NCI-H510A (cell line): ENCODE data around the gene NXNL1.
A peak's percentile ranks its signal among the peaks of the same experiment; 100 is the strongest.

Experiments
- DNase-seq: peaks from one replicate; lab custom pipeline; 2025; lab: John Stamatoyannopoulos, UW

Gene NXNL1

DNA sequence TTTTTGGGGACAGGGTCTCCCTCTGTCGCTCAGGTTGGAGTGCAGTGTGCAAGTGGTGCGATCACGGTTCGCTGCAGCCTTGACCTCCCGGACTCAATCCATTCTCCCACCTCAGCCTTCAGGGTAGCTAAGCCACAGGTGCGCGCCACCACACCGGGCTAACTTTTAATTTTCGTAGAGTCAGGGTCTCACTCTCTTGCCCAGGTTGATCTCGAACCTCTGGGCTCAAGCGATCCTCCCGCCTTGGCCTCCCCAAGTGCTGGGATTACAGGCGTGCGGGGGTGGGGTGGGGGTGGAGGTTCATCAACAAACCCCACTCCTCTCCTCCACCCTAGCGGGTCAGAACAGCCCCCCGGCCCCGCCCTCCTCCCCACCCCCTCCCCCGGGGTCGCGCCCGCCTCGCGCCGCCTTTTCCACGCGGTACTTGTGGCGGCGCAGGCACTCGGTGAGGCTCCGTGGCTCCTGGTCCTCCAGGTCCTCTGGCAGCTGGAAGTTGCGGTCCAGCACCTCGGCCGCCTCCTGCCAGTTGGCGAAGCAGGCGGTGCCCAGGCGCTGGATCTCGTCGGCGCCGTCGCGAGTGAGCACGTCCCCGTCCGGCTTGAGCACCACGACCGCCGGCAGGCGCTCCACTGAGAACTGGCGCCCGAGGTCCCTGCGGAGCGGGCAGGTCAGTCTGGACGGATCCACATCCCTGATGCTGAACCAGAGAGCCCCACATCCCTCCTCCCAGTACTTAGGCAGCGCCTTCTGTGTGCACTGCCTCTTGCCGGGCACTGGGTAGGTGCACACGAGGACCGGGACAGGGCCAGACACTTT lies 5.2 kb downstream of the NXNL1 start:
- no peak for DNase-seq

DNA sequence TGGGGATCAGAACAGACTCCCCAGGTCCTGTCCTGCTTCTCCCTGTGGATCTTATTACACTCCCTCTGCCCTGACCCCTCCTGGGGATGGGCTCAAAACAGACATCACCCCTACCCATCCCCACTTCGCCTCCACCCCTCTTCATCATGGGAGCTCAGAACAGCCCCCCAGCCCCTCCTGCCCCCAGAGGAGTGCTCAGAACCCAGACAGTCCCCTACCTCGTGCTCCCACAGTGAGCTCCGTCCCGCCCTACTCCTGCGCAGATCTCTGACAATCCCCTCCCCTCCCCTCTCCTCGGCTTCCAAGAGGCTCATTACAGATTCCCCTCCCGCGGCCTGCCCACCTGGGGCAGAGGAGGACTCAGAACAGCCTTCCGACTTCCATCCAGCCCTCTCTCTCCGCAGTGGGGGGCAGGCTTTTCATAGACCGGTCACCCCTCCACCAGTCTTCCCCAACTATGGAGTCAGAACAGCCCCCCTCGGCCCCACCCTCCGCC lies 6.1 kb downstream of the NXNL1 start:
- DNase-seq, result no peak

DNA sequence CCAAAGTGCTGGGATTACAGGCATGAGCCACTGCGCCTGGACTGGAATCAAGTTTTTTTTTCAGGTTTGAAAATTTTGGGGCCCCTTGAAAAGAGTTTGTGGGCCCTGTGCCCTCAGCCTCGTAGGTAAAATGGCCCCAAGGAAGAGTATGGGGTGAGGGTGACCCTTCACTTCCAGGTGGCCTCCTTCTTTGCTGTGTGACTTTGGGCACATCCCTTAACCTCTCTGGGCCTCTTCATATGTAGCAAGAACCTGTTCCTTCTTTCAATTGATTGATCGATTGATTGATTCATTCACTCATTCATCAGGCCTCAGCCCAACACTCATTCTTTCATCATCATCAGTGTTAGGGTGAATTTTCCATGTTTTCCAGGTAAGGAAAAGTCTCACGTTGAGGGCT lies 8.9 kb downstream of the NXNL1 start:
- no peak for DNase-seq

DNA sequence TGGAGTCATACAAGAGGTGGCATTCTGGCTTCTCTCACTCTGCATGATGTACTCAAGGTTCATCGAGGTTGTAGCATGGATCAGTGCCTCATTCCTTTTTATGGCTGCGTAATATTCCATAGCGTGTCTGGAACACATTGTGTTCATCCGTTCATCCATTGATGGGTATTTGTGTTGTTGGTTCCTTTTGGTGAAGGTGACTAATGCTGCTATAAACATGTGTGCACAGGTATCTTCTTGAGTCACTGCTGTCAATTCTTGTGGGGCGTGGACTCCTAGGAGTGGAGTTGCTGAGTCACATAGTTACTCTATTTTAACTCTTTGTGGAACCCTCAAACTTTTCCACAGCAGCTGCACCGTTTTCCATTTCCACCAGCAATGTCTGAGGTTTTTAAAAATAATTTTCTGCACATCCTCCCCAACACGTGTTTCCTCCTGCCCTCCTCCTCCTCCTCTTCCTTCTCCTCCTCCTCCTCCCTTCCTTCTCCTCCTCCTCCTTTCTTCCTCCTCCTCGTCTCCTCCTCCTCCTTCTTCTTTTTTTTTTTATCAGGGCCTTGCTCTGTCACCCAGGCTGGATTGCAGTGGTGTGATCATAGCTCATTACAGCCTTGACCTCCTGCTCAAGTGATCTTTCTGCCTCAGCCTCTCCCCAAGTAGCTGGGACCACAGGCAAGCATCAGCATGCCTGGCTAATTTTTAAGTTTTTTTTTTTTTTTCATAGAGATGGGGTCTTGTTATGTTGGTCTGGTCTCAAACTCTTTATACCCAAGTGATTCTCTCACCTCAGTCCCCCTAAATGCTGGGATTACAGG lies 10.3 kb downstream of the NXNL1 start:
- no peak for DNase-seq

DNA sequence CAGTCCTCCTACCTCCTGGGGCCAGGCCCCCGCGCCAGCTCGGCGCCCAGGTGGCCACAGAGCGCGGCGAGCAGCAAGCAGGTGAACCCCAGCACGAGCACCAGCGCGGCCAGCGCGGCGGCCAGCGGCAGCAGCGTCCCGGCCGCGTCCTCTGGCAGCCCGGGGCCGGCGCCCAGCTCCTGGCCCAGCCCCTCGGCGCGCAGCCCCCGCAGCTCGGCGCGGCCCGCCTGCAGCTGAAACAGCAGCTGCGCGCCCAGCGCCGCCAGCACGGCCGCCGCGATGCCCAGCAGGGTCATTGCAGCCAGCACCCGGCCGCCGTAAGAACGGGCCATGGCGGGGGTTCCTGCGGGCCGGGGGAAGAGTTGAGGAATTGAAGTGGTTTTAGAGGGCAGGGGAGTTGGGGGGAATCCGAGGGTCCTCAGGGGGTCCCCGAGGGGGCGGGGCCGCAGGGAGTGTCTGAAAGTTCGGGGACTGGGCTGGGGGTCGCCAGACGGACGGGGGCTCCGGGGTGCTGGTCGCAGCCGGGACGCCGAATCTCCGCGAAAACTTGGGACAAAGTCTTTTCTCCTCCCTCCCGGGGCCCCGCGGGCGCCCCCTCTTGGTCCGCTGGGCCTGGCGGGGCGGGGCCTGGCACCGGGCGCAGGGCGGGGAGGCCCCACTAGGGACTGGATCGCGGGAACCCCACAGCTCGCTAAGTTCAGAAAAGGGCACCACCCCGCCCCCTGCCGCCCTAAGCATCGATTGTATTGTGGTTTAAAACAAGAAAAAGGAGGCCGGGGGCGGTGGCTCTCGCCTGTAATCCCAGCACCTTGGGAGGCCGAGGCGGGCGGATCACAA lies 12.4 kb downstream of the NXNL1 start, which contains the start of gene TMEM221:
TMEM221 (minus strand) TSS at position 538 of the 837 bp plus-strand sequence; CDS start at position 332, 206 bp downstream.
- no peak for DNase-seq

DNA sequence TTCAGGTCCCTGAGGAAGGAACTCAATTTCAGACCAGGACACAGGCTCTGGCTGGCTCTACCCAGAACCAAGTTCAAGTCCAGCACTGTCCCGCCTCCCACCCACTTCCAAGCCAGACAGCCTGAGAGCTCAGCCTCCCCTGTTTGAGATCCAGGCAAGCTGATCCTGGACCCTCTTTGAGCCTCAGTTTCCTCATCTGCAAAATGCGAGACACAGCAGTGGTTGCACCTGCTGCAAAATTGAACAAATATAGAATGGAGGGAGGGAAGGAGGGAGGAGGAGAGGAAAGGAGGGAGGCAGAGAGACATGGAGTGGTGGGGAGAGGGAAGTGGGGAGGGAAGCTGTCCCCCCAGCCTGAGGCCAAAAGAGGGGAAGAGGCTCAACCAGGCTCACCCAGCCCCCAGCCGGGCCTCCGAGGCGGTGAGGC lies 13.0 kb downstream of the NXNL1 start:
- no peak for DNase-seq

DNA sequence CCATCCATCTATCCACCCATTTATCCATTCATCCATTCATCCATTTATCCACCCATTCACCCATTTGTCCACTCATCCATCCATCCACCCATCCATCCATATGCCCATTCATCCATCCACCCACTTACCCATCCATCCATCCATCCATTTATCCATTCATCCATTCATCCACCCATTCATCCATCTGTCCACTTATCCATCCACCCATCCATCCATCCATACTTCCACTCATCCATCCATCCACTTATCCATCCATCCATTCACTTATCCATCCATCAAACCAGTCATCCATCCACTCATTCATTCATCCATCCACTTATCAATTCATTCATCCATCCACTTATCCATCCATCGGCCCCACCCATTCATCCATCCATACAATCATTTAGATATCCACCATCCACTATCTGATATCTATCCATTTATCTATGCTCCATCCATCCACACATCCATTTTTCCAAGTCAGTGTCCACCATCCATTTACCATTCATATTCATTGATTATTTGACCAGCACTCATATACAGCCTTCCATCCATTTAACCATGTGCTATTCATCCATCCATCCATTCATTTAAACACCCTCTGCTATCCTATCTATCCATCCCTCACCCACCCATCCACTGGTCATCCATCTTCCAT lies 15.1 kb downstream of the NXNL1 start:
- DNase-seq, result no peak

DNA sequence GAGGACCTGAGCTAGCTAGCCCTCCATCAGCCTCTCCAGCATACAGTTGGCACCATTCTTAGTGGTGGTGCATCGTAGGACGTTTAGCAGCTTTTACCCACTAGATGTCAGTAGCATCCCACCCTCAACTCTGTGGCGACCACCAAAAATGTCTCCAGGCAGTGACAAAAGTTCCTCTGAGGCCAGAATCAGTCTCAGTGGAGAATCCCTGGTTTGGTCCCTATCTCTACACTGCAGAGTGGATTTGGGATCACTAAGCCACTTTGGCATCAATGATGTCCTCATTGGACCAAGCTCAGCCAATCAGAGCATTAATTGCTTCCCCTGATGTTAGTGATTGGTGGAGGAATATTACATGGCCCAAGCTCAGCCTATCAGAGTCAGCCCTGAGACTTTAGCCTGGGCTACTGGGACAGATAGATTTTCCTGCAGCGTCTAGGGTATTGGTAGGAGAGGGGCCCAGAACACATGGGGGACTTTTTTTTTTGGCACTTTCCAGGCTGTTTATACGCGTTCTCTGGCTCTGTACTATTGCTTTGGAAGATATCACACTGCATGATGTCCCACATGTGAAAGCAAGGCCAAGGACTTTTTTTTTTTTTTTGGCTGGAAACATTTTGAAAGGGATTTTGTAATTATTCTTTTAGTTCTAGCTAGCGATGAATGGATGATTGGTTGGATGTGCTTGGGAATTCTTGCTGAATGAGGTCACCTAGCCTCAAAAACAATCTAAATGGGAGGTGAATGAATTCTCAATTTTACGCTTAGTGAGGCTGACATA lies 19.3 kb downstream of the NXNL1 start:
- no peak for DNase-seq

DNA sequence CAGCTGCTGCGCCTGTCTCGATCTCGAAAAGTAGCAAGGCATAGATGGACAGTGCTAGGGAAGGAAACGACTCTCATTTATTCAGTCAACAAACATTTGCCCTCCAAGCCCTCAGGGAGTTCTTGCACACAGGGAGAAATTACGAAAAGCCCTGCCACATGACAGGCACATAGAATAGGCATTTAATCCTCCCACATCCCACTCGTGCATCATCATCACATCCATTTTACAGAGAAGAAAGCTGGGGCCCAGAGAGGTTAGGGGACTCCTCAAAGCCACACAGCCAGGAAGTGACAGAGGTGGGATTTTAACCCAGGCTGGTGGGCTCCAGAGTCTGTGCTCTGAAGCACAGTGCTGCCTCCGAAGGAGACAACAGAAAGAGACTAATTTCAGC lies 23.9 kb downstream of the NXNL1 start:
- no peak for DNase-seq

DNA sequence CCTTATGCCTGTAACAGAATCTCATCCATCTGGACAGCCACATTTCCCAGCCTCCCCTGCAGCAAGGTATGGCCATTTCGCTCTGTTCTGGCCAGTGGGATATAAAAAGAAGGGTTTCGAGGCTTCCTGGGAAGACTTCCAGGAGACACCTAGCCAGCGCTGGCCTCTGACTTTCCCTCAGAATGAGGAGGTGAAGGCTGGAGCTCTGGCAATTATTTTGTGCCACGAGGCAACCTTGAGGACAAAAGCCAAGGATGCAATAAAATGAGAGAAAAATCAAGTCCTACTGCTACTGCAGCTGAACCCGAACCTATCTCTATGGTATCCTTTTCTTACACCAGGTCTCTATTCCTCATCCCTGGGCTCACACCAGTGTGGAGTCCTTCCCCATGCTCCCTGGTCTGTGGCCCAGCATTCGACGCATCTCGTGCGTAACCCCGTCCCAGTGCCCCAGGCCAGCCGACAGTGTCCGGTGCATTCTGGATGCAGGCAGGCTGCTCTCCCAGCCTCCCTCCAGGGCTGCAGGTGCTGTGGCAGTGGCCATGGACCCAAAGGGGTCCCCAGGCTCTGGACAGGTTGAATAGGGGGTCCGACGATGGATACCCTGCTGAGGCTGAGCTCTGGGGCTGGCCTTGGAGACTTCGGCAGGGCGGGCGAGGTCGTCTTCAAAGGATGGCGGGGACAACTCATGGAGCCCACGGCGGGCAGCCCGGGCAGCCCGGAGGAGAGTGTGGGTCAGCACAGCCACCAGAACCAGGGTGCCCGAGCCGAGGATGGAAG lies 24.4 kb downstream of the NXNL1 start:
- DNase-seq, result no peak

DNA sequence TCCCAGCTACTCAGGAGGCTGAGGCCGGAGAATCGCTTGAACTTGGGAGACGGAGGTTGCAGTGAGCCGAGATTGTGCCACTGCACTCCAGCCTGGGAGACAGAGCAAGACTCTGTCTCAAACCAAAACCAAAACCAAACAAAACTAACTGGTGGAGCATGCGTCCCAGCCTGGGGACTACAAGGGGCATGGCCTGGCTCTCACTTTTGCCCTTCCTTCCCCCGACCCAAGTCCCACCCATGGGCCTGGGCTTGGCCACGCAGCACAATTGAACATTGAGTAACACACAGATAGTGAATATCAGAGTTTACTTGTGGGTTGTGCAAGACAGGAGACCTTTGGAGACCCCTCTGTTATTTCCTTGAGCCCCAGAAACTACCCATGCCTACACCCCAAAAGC lies 25.5 kb downstream of the NXNL1 start:
- DNase-seq, result no peak

DNA sequence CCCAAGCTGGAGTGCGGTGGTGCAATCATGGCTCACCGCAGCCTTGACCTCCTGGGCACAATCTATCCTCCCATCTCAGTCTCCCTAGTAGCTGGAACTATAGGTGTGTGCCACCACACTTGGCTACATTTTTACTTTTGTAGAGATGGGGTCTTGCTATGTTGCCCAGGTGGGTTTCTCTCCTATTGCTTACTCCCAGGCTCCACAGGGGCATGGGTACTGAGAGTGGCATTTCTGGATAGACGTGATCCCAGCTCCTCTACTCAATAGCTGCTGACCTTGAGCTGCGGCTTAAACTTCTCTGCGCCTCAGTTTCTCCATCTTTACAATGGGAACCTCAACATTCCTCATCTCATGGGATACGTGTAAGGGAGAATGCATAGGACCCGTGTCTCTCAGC lies 29.3 kb downstream of the NXNL1 start:
- DNase-seq, result no peak

DNA sequence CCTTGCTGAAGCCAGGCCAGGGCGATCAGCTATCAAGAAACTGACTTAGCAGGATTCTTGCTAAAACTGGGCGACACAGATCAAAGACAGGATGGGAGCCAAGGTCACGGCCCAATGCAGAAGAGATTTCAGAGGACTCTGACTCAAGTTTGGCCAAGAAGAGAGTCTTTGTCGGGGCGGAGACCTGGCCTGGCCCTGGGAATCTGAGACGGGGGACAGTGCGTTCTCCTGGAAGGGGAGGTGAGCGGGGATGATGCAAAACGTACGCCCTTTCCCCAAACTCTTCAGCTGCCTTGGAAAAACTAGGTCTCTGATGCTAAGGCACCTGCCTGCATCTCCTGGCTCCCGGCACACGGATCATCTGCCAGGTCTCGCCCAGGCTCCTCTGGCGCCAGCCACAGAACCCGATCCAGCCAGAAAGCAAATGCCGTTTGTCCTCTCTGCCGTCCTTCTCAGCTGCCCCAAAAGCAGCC lies 31.0 kb downstream of the NXNL1 start:
- DNase-seq, result no peak

DNA sequence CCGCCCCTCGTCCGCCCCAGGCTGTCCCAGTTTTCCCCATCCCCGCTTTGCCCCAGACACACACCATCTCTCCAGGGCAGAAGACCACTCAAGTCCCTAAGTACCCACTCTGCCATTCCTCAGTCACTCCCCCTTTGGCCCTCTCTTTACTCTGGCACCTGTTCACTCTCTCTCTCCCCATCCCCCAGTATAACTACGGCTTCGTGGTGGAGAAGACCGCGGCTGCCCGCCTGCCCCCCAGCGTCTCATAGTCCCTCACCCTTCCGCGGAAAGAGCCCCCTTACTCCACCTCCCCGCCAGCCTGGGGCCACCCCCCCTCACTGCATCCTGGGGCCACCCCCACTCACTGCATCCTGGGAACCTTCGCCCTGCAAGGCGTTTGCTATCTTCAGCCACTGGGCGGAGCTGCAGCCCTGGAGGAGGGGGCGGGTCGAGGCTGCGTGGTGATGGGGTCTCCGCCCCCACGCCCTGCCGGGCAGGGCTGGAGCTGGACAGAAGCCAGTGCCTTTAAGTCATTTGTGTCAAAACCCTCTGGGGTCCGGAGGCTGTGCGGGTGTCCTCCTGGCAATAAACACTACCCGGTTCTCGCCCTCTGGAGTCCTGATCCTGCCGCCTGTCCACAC lies 35.9 kb downstream of the NXNL1 start:
- DNase-seq, result peak; percentile 29

DNA sequence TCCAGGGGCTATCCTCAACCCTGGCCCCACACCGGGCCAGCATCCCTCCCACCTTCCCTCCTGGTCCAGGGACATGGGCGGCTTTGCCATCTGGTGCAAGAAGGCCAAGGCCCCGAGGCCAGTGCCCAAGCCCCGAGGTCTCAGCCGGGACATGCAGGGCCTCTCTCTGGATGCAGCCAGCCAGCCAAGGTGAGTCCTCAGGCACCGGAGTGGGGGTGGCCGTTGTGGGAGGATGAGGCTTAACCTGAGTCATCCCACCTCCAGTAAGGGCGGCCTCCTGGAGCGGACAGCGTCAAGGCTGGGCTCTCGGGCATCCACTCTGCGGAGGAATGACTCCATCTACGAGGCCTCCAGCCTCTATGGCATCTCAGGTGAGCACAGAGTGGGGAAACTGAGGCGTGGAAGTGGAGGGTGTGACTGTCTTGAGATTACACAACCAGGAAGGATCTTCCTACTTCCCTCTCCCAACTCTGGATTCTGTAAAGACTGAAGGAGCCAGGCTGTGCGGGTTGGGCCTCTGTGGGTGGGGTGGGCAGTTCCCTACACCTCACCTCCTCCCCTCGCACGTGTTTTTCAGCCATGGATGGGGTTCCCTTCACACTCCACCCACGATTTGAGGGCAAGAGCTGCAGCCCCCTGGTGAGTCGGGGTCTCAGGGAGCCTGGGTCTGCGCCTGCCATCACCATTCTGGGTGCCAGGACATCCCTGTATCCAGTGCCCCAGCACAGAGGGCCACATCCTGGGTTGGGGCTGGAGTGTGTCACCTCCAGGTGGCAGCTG lies 37.1 kb downstream of the NXNL1 start:
- DNase-seq, result no peak

DNA sequence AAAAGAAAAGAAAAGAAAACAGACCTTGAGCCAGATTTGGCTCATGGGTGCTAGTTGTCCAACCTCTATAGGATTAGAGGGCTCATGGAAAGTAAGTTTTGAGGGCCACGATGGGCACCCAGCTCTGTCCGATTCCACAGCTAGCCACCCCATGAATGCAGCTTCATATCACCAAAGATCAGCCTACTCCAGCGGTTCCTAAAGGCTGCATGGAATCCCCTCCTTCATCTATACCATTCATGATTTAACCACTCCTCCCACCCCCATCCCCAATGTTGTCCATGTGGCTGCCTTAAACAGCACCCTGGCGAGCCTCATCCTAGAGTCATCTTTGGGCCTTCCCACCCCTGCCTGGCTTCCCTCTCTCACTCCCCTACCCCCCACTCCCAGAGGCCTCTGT lies 38.8 kb downstream of the NXNL1 start:
- DNase-seq, result no peak

DNA sequence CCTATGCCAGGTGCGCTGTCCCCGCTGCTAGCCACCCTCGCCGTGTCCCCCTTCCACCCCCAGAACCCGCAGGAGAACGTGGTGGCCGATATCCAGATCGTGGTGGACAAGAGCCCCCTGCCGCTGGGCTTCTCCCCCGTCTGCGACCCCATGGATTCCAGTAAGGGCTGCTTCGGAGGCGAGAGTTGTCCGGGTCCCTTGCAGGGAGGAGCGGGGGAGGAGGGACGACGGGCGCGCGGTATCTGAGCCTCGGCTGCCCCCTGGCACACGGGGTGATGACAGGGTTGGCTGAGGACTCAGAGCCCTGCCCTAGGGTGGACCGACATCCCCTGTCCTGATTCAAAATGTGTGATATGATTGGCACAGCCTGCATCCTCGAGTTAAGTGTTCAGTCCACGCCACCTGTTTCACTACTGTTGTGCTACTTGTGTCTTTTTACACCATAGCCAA lies 40.2 kb downstream of the NXNL1 start:
- DNase-seq, result no peak
